Lung (tissue), 12 donors: ENCODE results near the gene ECM1. TPM values are rescaled to one million over a fixed set of nuclear protein-coding genes. Genes with fewer than 3 reads are reported as not detected.

Source experiments
- ATAC-seq: fragments of 200-7000 bp; cut with Tn5 transposase; one replicate; pipeline ENCODE4 v1.9.1; 2020; ENCODE audit warnings: moderate number of reproducible peaks; ENCODE audit not compliant: insufficient read depth, low FRiP score
- DNase-seq, 3 donors: peaks; one replicate each; pipeline ENCODE4 v3.0.0-alpha.2; 2013 to 2017
- H3K27ac ChIP-seq, 2 donors: one replicate each; pipeline ENCODE4 v1.5.1; 2013; ENCODE audit warnings: mild to moderate bottlenecking in 2 of 2, moderate library complexity in 2 of 2, control low read depth in 1 of 2, inconsistent platforms in 1 of 2, low read depth in 1 of 2, low read length in 1 of 2
- H3K27me3 ChIP-seq, 3 donors: one replicate each; pipeline ENCODE4 v1.5.1; 2013; ENCODE audit warnings: low read length in 2 of 3; ENCODE audit not compliant: control insufficient read depth in 3 of 3, insufficient read depth in 3 of 3
- H3K36me3 ChIP-seq, 4 donors: one replicate each; pipeline ENCODE4 v1.5.1; 2013; ENCODE audit warnings: low read length in 4 of 4, mild to moderate bottlenecking in 1 of 4, moderate library complexity in 1 of 4; ENCODE audit not compliant: control insufficient read depth in 4 of 4, insufficient read depth in 4 of 4
- H3K4me1 ChIP-seq, 5 donors: one replicate each; pipeline ENCODE4 v1.5.1; 2013; ENCODE audit warnings: low read length in 5 of 5, mild to moderate bottlenecking in 2 of 5, moderate library complexity in 1 of 5; ENCODE audit not compliant: control insufficient read depth in 5 of 5, insufficient read depth in 5 of 5
- H3K4me3 ChIP-seq: one replicate; pipeline ENCODE4 v1.5.1; 2013; ENCODE audit warnings: mild to moderate bottlenecking, control low read depth, moderate library complexity
- H3K9ac ChIP-seq, 2 donors: one replicate each; pipeline ENCODE4 v1.5.1; 2013; ENCODE audit warnings: low read length in 2 of 2, control low read depth in 1 of 2; ENCODE audit not compliant: insufficient read depth in 1 of 2
- H3K9me3 ChIP-seq, 4 donors: one replicate each; pipeline ENCODE4 v1.5.1; 2013; ENCODE audit warnings: low read length in 3 of 4, mild to moderate bottlenecking in 1 of 4, moderate library complexity in 1 of 4; ENCODE audit not compliant: control insufficient read depth in 4 of 4, insufficient read depth in 3 of 4
- CTCF ChIP-seq: IDR thresholded peaks from 2 replicates; pipeline ENCODE4 v1.5.1; 2012; ENCODE audit warnings: mild to moderate bottlenecking; ENCODE audit errors: control extremely low read depth, extremely low read depth
- WGBS, 2 donors: extraction: QIAGEN DNeasy Blood & Tissue Kit; methylation state at CpG; one replicate each; pipeline ENCODE4 v1.1.7; 2013; 5-methylcytosine and 5-hydroxymethylcytosine counted together
- polyA plus RNA-seq, 2 donors: library from polyadenylated mRNA; stranded (reverse); fragments of 200-250 nt; gene quantifications; one replicate each; pipeline ENCODE4 v1.2.1, GENCODE V29; 2013
- total RNA-seq, 2 donors: library from RNA; depleted of rRNA in 1 of 2; stranded (reverse); fragments of >200 nt in 1 of 2; gene quantifications; one replicate each; pipeline ENCODE4 v1.2.1, GENCODE V29; 2014 to 2021
- donor health status: control.
- donor health status: control.
- donor health status: Bipolar disorder and iron deficiency.
- donor health status: healthy.
- donor health status: DM: yes; HTN: yes; CAD: no.

Gene ECM1
- total and polyA plus RNA-seq, 4 donors: 1.2 to 20.0 (median 10.7) TPM

GRCh38 chr1:150537732-150538684, 30.1 kb downstream of the ECM1 start:
- Histone ChIP-seq H3K27me3 (no peaks in the 10 kb centered on the region), H3K36me3 (no peaks in the 10 kb centered on the region), H3K27ac (peak overlapping the region in 1 of 2 donors; percentile 14), H3K9ac (no peak overlapping the region), H3K9me3 (no peaks in the 10 kb centered on the region), H3K4me3 (no peak overlapping the region), H3K4me1 (peaks cover 0 to 6% (median 0%) of the 10 kb centered on the region in 5 donors)
- ATAC-seq (no peak), DNase-seq (peak in 1 of 3 donors; percentile 53)
- no peak for TF ChIP-seq CTCF
- 70 to 77% methylated on average over 17 of the region's 17 CpGs for WGBS, 2 donors

GRCh38 chr1:150543500-150544143, 35.7 kb downstream of the ECM1 start:
- WGBS, 2 donors: 70 to 82% methylated on average over 13 of the region's 13 CpGs
- peaks cover 0 to 14% (median 2%) of the 10 kb centered on the region in 5 donors for H3K4me1 ChIP-seq
- H3K9ac ChIP-seq: peak overlapping the region in 1 of 2 donors; percentile 26
- no peaks in the 10 kb centered on the region for H3K9me3 ChIP-seq
- no peak overlapping the region for H3K4me3 ChIP-seq
- no peaks in the 10 kb centered on the region for H3K36me3 ChIP-seq
- DNase-seq (peak; percentile 63 to 82 (median 79)), ATAC-seq (no peak)
- H3K27me3 ChIP-seq: no peaks in the 10 kb centered on the region
- no peak for TF ChIP-seq CTCF
- no peak overlapping the region for H3K27ac ChIP-seq

GRCh38 chr1:150544204-150544603, 36.3 kb downstream of the ECM1 start:
- DNase-seq: peak in 2 of 3 donors; percentile 47 to 53
- H3K9me3 ChIP-seq: no peaks in the 10 kb centered on the region
- no peak overlapping the region for H3K27ac ChIP-seq
- no peak for ATAC-seq
- 53 to 78% methylated on average over 3 of the region's 3 CpGs for WGBS, 2 donors
- TF ChIP-seq CTCF: no peak
- H3K4me1 ChIP-seq: peaks cover 0 to 14% (median 2%) of the 10 kb centered on the region in 5 donors
- no peaks in the 10 kb centered on the region for H3K36me3 ChIP-seq
- peak overlapping the region in 1 of 2 donors; percentile 26 for H3K9ac ChIP-seq
- H3K27me3 ChIP-seq: no peaks in the 10 kb centered on the region
- H3K4me3 ChIP-seq: no peak overlapping the region
